Transverse colon (tissue), 4 donors: Measurements from ENCODE around the gene MET. TPM values are rescaled to one million over a fixed set of nuclear protein-coding genes. Genes with fewer than 3 reads are reported as not detected.

Experiments
- DNase-seq: peaks from one replicate; pipeline ENCODE4 v3.0.0-alpha.2; 2019
- H3K27ac ChIP-seq, 4 donors: fragments of 200-600 bp; sonication (generic); 2 replicates each; pipeline ENCODE4 v1.5.1; 2016 to 2018; ENCODE audit warnings: inconsistent platforms in 4 of 4
- H3K27me3 ChIP-seq: fragments of 200-600 bp; sonication (generic); 2 replicates; pipeline ENCODE4 v1.5.1; 2017; ENCODE audit warnings: inconsistent platforms
- H3K36me3 ChIP-seq, 4 donors: fragments of 200-600 bp; sonication (generic); 2 replicates each; pipeline ENCODE4 v1.5.1; 2017 to 2019; ENCODE audit warnings: inconsistent platforms in 4 of 4
- H3K4me1 ChIP-seq, 4 donors: fragments of 200-600 bp; sonication (generic); 2 replicates each; pipeline ENCODE4 v1.5.1; 2017 to 2020; ENCODE audit warnings: inconsistent platforms in 4 of 4
- H3K4me3 ChIP-seq, 4 donors: fragments of 200-600 bp; sonication (generic); 1 replicate in 1 of 4; 2 replicates in 3 of 4; pipeline versions ENCODE4 v1.5.1 to v1.6.1; 2017 to 2019; ENCODE audit warnings: inconsistent platforms in 4 of 4
- H3K9me3 ChIP-seq, 2 donors: fragments of 200-600 bp; sonication (generic); 2 replicates each; pipeline ENCODE4 v1.5.1; 2017 to 2019; ENCODE audit warnings: inconsistent platforms in 2 of 2
- EP300 ChIP-seq: sonication (generic); formaldehyde crosslinking; IDR thresholded peaks from one replicate; pipeline ENCODE4 v1.6.1; 2017; ENCODE audit warnings: antibody characterized with exemption, low read depth
- POLR2A ChIP-seq: fragments of 450-650 bp; IDR thresholded peaks from one replicate; pipeline ENCODE4 v1.6.1; 2016; ENCODE audit warnings: antibody characterized with exemption, mild to moderate bottlenecking, moderate library complexity
- POLR2AphosphoS5 ChIP-seq, 3 donors: sonication (generic); formaldehyde crosslinking; IDR thresholded peaks; one replicate each; pipeline ENCODE4 v1.6.1; 2016; ENCODE audit warnings: antibody characterized with exemption in 3 of 3
- WGBS, 2 donors: methylation state at CpG; one replicate each; pipeline ENCODE4 v1.1.5; 2018; ENCODE audit warnings: low coverage in 1 of 2; 5-methylcytosine and 5-hydroxymethylcytosine counted together
- in situ Hi-C, 4 donors: fragments of 200-750 bp; cut with MboI; loops; one replicate each; pipeline versions ENCODE4 v1.15.0 to v1.15.1; 2017; ENCODE audit warnings: low sequenced_read_pairs in 3 of 4, low pct_ligation_motif_present in 1 of 4, low pct_unique_long_range_greater_than_20kb in 1 of 4
- intact Hi-C: fragments of 100-400 bp; cut with DNase I; formaldehyde crosslinking; loops from one replicate; pipeline ENCODE4 v1.15.1; 2023; ENCODE audit warnings: low total_unique reads
- total RNA-seq, 4 donors: library from RNA; depleted of rRNA; stranded (reverse); fragments of >200 nt; gene quantifications; one replicate each; pipeline ENCODE4 v1.1.0, GENCODE V29; 2016
- TF ChIP-seq, protein P1 (sequence below), 5 experiments: fragments of 200-600 bp in 3 of 5; fragments of 450-650 bp in 2 of 5; sonication (generic) in 3 of 5; IDR thresholded peaks; 1 replicate in 2 of 5; 2 replicates in 3 of 5; pipeline ENCODE4 v1.5.1; 2016 to 2017; ENCODE audit warnings: antibody characterized with exemption in 5 of 5, inconsistent platforms in 3 of 5, mild to moderate bottlenecking in 2 of 5, moderate library complexity in 1 of 5

Gene MET
- total RNA-seq, 4 donors from 2014 or later, result 6.4 to 35.5 (median 20.3) TPM

- peaks cover 10 to 67% (median 48%) of the 10 kb centered on the region in 4 donors for H3K4me1 ChIP-seq
- no peaks in the 10 kb centered on the region for H3K27me3 ChIP-seq
- in situ Hi-C loops, result loop anchor here (5.0 to 25.0 kb wide), 6 partner anchors 132 to 645 kb away; partner anchors contain the start of gene MET (in 1 of the 4)
- H3K27ac ChIP-seq, result no peak overlapping the region
- intact Hi-C loops, result no loop called here
- TF ChIP-seq, protein P1, sequence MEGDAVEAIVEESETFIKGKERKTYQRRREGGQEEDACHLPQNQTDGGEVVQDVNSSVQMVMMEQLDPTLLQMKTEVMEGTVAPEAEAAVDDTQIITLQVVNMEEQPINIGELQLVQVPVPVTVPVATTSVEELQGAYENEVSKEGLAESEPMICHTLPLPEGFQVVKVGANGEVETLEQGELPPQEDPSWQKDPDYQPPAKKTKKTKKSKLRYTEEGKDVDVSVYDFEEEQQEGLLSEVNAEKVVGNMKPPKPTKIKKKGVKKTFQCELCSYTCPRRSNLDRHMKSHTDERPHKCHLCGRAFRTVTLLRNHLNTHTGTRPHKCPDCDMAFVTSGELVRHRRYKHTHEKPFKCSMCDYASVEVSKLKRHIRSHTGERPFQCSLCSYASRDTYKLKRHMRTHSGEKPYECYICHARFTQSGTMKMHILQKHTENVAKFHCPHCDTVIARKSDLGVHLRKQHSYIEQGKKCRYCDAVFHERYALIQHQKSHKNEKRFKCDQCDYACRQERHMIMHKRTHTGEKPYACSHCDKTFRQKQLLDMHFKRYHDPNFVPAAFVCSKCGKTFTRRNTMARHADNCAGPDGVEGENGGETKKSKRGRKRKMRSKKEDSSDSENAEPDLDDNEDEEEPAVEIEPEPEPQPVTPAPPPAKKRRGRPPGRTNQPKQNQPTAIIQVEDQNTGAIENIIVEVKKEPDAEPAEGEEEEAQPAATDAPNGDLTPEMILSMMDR (IDR thresholded peaks at IDR 0.05), result no peak
- TF ChIP-seq POLR2A, result no peak
- no peak for TF ChIP-seq POLR2AphosphoS5 (IDR thresholded peaks at IDR 0.05)
- no peak for TF ChIP-seq EP300
- H3K4me3 ChIP-seq, result no peak overlapping the region
- DNase-seq, result no peak
- no peaks in the 10 kb centered on the region for H3K9me3 ChIP-seq
- H3K36me3 ChIP-seq, result no peaks in the 10 kb centered on the region
- WGBS, 2 donors, result 70 to 82% methylated on average over 2 to 3 of the region's 3 CpGs
These were observed 135.1 kb downstream of the MET start for GRCh38 chr7:116807011-116807560.

DNA sequence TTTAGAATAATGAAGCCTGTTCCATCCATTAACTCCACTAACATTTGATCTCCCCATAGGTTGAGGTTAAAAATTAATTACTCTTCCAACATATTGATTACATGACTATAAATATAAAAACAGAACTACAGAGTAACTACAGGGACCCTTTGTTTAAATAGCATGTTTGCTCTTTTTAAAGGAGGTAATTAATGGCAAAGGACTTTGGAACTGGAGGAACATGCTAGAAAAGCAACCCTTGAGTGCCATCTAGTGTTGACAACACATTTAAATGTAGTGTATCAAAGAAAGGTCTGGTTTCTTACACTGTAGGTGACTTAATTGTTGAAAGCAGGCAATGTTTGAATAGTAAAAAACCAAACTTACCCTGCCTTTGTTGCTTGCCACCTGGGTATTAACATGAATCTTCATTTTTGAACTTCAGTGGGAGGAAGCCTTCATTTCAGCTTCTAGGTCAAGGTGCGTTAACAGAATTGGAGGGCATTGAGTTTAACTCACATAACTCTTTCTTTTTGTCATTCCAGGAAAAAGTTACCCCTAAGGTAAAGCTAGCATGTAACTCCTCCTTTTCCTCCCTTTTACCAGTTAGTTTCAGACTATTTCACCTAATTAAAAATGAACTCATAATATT lies 137.8 kb downstream of the MET start:
- 13 to 59% methylated on average over 1 of the region's 1 CpG for WGBS, 2 donors
- Histone ChIP-seq H3K27ac (peak overlapping the region; percentile 54 to 79 (median 69)), H3K27me3 (no peaks in the 10 kb centered on the region), H3K4me3 (no peak overlapping the region), H3K4me1 (peaks cover 7 to 59% (median 39%) of the 10 kb centered on the region in 4 donors), H3K36me3 (no peaks in the 10 kb centered on the region), H3K9me3 (no peaks in the 10 kb centered on the region)
- in situ Hi-C loops (loop anchor here (5.0 to 25.0 kb wide), 8 partner anchors 135 to 647 kb away; partner anchors contain the start of gene MET (in 1 of the 4)), intact Hi-C loops (loop anchor here (1.0 to 5.0 kb wide), 3 partner anchors 137 to 637 kb away; partner anchors contain the start of gene MET)
- DNase-seq, result no peak
- TF ChIP-seq, protein P1 (IDR thresholded peaks at IDR 0.05), result peak; percentile 60 to 77 (median 66)
- no peak for TF ChIP-seq POLR2A

GRCh38 chr7:116810267-116811116 lies 138.5 kb downstream of the MET start:
- intact Hi-C loops (loop anchor here (5.0 kb wide), 1 partner anchor 638 kb away; no protein-coding TSS in a partner anchor), in situ Hi-C loops (loop anchor here (5.0 to 25.0 kb wide), 6 partner anchors 146 to 648 kb away; no protein-coding TSS in a partner anchor)
- TF ChIP-seq EP300, result no peak
- TF ChIP-seq, protein P1 (IDR thresholded peaks at IDR 0.05), result peak in 2 of 5 experiments; percentile 37 to 48
- DNase-seq, result no peak
- 30 to 33% methylated on average over 6 of the region's 6 CpGs for WGBS, 2 donors
- Histone ChIP-seq H3K27ac (peak overlapping the region; percentile 54 to 79 (median 69)), H3K4me3 (no peak overlapping the region), H3K27me3 (no peaks in the 10 kb centered on the region), H3K9me3 (no peaks in the 10 kb centered on the region), H3K4me1 (peaks cover 2 to 51% (median 32%) of the 10 kb centered on the region in 4 donors), H3K36me3 (no peaks in the 10 kb centered on the region)

DNA sequence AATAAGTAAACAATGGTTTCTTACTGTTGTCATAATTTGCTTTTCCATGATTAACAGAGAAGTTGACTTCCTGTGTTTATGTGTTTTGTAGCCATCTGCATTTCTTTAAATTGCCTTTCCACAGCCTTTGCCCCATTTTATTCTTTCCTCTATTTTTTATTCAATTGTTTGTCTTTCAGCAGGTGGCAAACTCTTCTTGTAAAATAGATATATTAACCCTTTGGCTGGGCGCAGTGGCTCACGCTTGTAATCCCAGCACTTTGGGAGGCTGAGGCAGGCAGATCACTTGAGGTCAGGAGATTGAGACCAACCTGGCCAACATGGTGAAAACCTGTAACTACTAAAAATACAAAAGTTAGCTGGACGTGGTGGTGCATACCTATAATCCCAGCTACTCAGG lies 139.8 kb downstream of the MET start:
- Histone ChIP-seq H3K4me3 (no peak overlapping the region), H3K27ac (peak overlapping the region; percentile 54 to 79 (median 69)), H3K9me3 (no peaks in the 10 kb centered on the region), H3K27me3 (no peaks in the 10 kb centered on the region), H3K36me3 (no peaks in the 10 kb centered on the region), H3K4me1 (peaks cover 0 to 45% (median 28%) of the 10 kb centered on the region in 4 donors)
- 64 to 70% methylated on average over 2 to 3 of the region's 3 CpGs for WGBS, 2 donors
- in situ Hi-C loops (loop anchor here (5.0 to 25.0 kb wide), 6 partner anchors 147 to 649 kb away; no protein-coding TSS in a partner anchor), intact Hi-C loops (loop anchor here (5.0 kb wide), 1 partner anchor 639 kb away; no protein-coding TSS in a partner anchor)
- TF ChIP-seq EP300, result no peak
- no peak for TF ChIP-seq POLR2AphosphoS5 (IDR thresholded peaks at IDR 0.05)
- no peak for TF ChIP-seq POLR2A
- TF ChIP-seq, protein P1 (IDR thresholded peaks at IDR 0.05), result no peak
- no peak for DNase-seq
